ENCODE measurements around the gene ABLIM2. TPM values are rescaled to one million over a fixed set of nuclear protein-coding genes. Genes with fewer than 3 reads are reported as not detected.
A peak's percentile ranks its signal among the peaks of the same experiment; 100 is the strongest.

ABLIM2 gene
- total RNA-seq, 1 experiment from 2014 or later, result 6.1 TPM

DNA sequence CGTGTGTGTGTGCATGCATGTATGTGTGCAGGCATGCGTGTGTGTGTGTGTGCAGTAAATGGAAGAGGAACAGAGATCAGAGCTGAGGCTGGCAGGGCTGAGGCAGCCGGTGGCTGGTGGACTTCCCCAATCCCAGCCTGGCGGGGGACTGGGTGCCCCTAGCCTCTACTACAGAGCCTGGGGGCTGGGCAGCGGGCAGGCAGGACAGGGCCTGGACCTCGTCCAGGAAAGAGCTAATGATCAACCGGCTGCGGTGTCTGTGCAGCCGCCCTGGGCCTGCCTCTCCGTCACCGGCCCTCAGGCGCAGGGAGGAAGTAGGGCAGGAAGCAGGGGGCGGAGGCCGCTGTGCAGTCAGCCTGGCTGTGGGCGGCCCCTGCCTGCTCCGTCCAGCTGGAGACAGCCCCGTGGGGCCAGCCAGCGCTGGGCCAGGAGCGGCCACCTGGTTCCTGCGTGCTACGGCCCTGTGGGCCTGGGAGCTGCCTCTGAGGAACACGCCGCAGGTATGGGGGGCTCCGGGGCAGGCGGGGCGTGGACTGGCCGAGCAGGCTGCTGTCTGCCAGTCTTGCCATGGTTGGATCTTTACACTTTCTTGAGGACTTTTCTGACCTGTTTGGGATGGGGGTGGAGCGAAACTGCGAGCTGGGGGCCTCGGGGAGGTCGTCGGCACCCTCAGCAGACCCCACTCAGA is 40.4 kb upstream of the ABLIM2 start, which contains the start of gene SH3TC1:
TSS of gene SH3TC1 (plus strand) at position 385 of the 688 bp plus-strand sequence. CDS start 5,905 bp downstream, outside the sequence.
- Histone ChIP-seq H3K4me1 (ENCODE audit: control insufficient read depth in 1 of 2, insufficient read depth in 2 of 2, low read length in 2 of 2) (peaks cover 22 to 36% of the 10 kb centered on the region in 2 experiments), H3K9ac (ENCODE audit: low read length) (peak within 1 kb of the TSS; percentile 66), H3K4me2 (ENCODE audit: low read length) (peak within 1 kb of the TSS; percentile 89), H3K79me2 (ENCODE audit: insufficient read depth, low read length) (no peaks in the 10 kb centered on the region), H4K20me1 (ENCODE audit: insufficient read depth) (no peaks in the 10 kb centered on the region), H3K27me3 (ENCODE audit: insufficient read depth, low read length) (no peaks in the 10 kb centered on the region), H3K36me3 (ENCODE audit: control insufficient read depth in 1 of 2, insufficient read depth in 2 of 2, low read length in 2 of 2) (no peaks in the 10 kb centered on the region), H3K9me2 (ENCODE audit: insufficient read depth) (no peaks in the 10 kb centered on the region), H3K27ac (ENCODE audit: low read depth, low read length) (peak within 1 kb of the TSS; percentile 67; the same call in 1 of the 2 replicates), H3K4me3 (replicated peaks in 1 of 2; ENCODE audit: low read depth in 1 of 2, low read length in 2 of 2) (peak within 1 kb of the TSS; percentile 52 to 64), H3K9me3 (ENCODE audit: control insufficient read depth in 1 of 2, insufficient read depth in 1 of 2, low read depth in 1 of 2, low read length in 2 of 2) (no peaks in the 10 kb centered on the region), H2AFZ (ENCODE audit: low read depth, low read length, poor library complexity, severe bottlenecking) (no peak within 1 kb of the TSS)
- ATAC-seq (peak; percentile 97), DNase-seq (ENCODE audit: low read depth, low spot score) (peak; percentile 46)
- no TSS peak for BruUV-seq (replicated peaks)
- ChIA-PET POLR2A (interaction anchor here (1.5 kb wide), 1 partner anchor 15 kb away, joined by 3 read pairs; no protein-coding TSS in a partner anchor), RAD21 (ENCODE audit: low non-redundant PET in 1 of 2, low total read pairs in 2 of 2, uncharacterized antibody in 2 of 2, unreplicated experiment in 2 of 2) (interaction anchor here (0.9 to 1.0 kb wide), 2 partner anchors 22 kb away, joined by 3 to 4 read pairs; no protein-coding TSS in a partner anchor), CTCF (interaction anchor here (1.4 kb wide), 1 partner anchor 23 kb away, joined by 8 read pairs; no protein-coding TSS in a partner anchor)
- TF ChIP-seq FOSL1 (IDR thresholded peaks at IDR 0.05; ENCODE audit: low read depth), result no peak
- TF ChIP-seq ZFX (IDR thresholded peaks at IDR 0.05), result 0 out of 2 replicates have a peak, but pooled peaks have one; percentile 22
- no peak for TF ChIP-seq SP1 (IDR thresholded peaks at IDR 0.05; ENCODE audit: low read depth)
- TF ChIP-seq CBX3 (IDR thresholded peaks at IDR 0.05; ENCODE audit: low read depth), result no peak
- peak; percentile 71 for TF ChIP-seq POLR2AphosphoS5 (IDR thresholded peaks at IDR 0.05; ENCODE audit: low read depth, low read length)
- TF ChIP-seq, protein P1, sequence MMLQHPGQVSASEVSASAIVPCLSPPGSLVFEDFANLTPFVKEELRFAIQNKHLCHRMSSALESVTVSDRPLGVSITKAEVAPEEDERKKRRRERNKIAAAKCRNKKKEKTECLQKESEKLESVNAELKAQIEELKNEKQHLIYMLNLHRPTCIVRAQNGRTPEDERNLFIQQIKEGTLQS (IDR thresholded peaks at IDR 0.05), result no peak
- TF ChIP-seq YY1 (IDR thresholded peaks at IDR 0.05; ENCODE audit: extremely low read depth, insufficient replicate concordance, low read depth, low read length), result peak; percentile 28
- no peak for TF ChIP-seq EZH2phosphoT487 (IDR thresholded peaks at IDR 0.05; ENCODE audit: borderline replicate concordance)
- TF ChIP-seq POLR2A (IDR thresholded peaks at IDR 0.05; ENCODE audit: borderline replicate concordance, extremely low read depth, insufficient read depth, insufficient read length), result no peak
- intact Hi-C loops (cut with micrococcal nuclease), result no loop called here
